PC-3 (cell line): ENCODE results near the gene TPST1.

Experiments used
- CTCF ChIP-seq: fragments of 300-600 bp; sonication (generic); conservative IDR thresholded peaks from 2 replicates; pipeline ENCODE4 v1.5.1; 2017; ENCODE audit warnings: antibody characterized with exemption, low read depth, mild to moderate bottlenecking, low read length
- EZH2 ChIP-seq: fragments of 300-600 bp; sonication (generic); IDR thresholded peaks from one replicate; pipeline ENCODE4 v1.6.1; 2017; ENCODE audit warnings: antibody characterized with exemption, mild to moderate bottlenecking, low read length; ENCODE audit not compliant: unreplicated experiment
- EZH2phosphoT487 ChIP-seq: fragments of 300-600 bp; sonication (generic); IDR thresholded peaks from 2 replicates; pipeline ENCODE4 v1.6.1; 2018; ENCODE audit warnings: mild to moderate bottlenecking, antibody characterized with exemption, low read length, borderline replicate concordance

DNA sequence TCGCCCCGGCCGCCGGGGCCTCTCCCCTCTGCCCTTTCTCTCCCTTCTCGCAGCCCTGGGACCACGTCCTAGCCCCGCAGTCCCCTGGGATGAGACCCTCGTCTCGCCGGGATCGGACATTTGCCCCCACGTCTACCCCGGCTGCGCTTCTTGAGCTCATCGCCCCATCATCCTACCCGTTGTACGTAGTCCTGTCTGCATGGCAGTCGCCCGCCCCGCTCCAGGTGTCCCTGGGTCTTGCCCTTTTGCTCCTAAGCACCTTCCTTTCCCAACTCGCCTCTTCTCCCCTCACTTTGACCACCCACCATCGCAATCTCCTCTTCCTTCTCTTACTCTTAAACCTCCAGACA is 582 bp downstream of the TPST1 start:
- TF ChIP-seq EZH2phosphoT487 (no peak), CTCF (no peak), EZH2 (no peak)
